GM18873 (cell line): ENCODE results near the gene SPG7.

Source experiments
- ATAC-seq: cut with Tn5 transposase; IDR thresholded peaks from one replicate; pipeline ENCODE4 v1.9.1; 2021; ENCODE audit warnings: mild to moderate bottlenecking, moderate library complexity, moderate number of reproducible peaks; ENCODE audit not compliant: unreplicated experiment, low FRiP score

The SPG7 gene

DNA sequence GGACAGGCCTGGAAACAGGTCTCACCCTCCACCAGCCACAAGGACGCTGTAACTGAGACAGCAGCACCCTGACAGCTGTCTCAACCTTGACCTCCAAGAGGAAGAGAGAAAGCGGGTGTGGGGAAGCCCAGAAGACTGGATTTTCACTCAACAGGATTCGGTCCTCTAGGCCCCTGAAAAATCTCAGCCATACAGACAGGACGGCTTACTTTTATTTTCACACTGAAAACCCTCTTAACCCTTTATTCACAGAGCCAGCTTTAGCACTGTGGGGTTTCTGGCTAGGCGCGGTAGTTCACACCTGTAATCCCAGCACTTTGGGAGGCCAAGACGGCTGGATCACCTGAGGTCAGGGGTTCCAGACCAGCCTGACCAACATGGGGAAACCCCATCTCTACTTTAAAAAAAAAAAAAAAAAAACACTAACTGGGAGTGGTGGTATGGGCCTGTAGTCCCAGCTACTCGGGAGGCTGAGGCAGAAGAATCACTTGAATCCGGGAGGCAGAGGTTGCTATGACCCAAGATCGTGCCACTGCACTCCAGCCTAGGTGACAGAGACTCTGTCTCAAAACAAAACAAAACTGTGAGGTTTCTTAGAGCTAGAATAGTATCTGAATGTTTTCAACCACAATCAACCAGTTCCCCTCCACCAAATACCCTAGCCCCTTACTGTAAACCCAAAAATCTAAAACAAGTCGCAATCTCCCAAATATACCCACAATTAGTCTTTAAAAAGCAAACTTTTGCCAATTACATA lies 23.1 kb upstream of the SPG7 start:
- ATAC-seq: no peak

DNA sequence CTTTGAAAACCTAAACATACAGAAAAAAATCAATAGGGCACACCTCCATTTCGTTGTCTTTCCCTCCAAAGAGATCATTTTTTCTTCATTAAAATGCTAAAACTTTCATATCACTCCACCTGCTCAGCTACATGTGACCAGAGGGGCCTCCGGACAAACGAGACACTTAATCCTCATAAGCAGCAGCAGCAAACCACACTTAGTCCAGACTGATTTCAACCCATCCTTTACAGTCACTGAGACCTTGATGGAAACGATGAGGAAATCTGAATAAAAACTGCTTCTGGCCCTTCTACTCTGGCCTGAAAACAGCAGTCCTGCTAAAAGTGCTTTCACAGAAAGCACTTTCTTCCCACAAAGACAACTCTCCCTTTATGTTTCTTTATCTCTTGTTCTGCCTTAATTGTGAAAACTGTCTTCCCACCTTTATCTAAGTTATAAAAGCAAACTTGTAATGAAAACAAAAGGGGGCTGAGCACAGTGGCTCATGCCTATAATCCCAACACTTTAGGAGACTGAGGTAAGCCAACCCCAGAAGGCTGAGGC lies 22.4 kb upstream of the SPG7 start:
- no peak for ATAC-seq

DNA sequence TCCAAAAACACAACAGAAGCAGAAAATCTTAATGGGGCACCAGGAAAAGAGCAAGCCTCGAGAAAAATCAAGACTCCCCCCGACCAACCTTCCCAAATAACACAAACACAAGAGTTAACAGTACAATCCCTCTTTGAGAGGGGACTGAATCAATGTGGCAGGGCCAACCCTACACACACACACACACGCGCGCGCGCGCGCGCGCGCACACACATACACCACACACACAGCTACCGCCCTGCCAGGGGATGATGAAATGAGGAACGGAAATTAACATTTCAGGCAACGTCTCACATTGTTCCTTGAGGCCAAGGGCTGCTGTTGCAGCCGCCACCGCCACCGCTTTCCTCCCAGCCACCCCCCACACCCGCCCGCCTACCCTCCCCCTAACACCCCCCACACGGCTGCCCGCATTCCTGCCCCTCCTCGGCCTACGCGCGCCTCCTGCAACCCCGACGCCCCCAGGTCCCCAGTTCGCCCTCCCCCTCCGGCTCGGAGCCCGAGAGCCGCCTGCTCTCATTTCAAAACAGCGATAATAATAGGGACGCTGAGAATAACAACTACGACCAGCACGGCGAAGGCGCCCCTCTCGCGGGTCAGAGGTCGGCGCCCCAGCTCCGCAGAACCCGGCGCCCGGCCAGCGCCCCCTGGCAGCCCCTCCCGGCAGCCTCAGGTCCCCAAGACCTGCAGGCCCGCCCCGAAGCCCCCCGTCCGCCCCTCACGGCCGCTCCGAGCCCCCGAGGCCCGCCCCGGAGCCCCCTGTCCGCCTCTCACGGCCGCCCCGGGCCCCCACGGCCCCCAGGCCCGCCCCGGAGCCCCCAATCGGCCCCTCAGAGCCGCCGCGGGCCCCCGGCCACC lies 18.9 kb upstream of the SPG7 start:
- no peak for ATAC-seq

DNA sequence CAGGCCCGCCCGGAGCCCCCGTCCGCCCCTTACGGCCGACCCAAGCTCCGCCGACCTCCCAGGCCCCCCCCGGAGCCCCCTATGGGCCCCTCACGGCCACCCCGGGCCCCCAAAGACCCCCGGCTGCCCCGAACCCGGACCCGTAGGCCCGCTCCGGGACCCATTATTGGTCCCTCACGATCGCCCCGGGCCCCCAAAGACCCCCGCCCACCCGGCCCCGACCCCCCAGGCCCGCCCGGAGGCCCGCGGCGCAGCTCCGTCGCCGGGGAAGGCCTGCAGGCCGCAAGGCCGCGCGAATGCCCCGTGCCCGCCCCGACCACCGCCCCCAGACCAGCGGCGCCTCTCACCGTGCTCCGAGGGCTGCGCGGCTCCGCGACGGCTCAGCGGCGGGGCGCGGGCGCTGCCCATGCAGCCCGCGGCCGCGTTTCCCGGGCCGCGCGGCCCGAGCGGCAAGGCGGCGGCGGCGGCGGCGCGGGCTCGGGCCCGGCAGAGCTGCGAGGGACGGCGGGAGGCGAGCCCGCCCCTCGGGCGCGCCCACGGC lies 18.2 kb upstream of the SPG7 start:
- no peak for ATAC-seq

DNA sequence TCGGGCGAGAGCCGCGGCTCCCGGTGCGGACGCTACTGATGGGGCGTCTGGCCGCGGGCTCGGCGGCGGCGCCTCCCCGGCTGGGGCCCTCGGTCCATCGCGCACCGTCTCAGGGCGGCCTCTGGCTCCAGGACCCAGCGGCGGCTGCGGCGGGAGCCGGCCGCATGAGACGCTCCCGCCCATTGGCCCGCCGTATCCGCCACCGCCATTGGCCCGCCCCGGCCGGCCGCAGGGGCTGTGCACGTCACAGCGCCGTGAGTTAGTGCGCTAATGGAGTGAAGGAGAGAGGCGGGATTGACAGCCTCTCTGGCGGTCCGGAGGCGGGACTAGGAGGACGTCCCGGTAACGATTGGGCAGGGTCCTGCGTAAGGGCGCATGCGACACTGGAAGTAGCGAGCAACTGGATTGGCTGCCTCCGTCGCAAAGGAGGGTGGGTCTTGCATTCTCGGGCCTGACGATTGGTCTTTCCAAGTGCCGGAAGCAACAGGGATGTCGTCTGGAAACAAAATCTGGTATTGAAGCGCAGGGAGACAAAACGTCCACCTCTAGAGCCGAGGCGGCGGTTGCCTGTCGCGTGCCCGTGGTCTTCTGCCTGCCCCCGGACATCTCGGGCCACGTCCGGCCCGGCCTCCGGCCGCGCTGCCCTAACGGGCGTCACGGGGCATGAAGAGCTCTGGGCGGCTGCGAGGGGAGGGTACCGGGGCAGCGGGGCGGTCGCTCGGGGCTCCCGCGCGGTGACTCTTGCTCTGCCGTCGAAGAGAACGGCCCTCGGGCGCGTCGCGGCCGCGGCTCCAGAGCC lies 17.6 kb upstream of the SPG7 start, which contains the start of gene ANKRD11:
ANKRD11 (minus strand) TSS at position 123 of the 799 bp plus-strand sequence. CDS start 173,542 bp downstream, outside the sequence.
- peak; percentile 84 for ATAC-seq

DNA sequence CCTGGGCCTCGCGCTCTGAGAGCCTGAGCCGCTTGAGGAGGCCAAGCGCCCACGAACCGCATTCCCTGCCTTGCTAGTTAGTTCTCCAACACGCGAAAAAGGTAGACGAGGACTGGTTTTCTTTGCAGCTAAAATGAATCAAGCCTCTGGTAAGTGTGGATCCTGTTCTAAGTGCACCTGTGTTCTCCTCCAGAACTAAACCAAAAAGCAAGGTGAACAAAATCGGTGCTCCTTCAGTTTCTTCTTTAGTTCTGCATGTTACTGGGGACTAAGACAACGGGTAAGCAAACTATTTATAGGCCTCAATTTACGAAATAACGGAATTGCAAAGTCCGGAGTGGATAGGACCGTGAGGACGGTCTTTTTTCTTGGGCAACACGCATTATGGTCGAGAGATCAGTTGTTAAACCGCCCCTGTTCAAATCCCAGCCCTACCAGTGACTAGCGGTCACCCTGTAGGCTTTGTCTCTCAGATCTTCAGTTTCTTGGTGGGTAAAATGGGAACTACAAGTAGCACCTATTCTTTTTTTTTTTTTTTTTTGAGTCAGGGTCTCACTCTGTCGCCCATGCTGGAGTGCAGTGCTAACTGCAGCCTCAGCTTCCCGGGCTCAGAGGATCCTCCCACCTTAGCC lies 16.8 kb upstream of the SPG7 start:
- ATAC-seq: no peak

DNA sequence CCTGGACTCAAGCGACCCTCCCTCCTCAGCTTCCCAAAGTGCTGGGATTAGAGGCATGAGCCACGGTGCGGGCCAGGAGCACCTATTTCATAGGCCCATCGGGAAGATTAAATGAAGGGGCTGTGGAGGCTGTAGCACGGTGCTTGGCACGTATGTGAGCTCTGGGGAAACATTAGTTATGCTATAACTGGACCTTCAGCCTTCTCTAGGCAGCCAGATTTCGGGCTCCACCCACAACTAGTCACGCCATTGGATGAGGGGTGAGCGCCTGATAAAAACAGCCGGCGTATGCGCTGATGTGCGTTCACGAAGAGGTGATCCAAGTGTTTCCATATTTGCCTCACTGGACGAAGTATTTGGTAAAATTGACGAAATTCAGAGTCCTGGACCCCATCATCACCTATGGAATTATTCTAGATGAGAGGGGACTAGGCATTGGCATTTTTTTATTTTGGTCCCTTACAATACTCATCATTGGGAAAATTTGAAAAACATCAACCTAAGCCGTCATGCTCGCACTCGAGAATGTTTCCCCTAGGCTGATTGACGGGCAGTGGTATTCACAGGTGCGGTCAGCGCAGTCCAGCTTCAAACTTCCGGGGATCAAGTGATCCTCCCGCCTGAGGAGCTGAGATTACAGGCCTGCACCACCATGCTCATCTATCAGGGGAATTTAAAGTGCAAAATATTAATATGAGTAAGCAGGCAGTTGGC lies 16.1 kb upstream of the SPG7 start:
- no peak for ATAC-seq

DNA sequence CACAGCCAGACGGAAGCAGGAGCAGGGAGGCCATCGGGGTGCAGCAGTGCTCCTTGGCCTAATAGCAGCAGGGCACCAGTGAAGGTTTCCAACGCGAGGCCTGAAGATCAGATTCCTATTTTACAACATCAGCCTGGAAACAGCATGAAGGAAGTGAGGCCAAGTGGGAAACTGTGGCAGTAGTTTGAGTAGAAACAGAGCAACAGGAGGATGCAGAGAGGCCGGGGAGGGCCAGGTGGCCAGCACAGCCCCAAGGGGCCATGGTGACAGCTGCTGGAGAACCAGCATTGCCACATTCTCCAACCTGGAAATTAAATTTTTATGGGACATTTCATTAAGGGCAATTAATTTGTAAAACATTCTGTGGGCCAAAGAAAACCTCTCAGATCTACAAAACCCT lies 14.4 kb upstream of the SPG7 start:
- no peak for ATAC-seq

DNA sequence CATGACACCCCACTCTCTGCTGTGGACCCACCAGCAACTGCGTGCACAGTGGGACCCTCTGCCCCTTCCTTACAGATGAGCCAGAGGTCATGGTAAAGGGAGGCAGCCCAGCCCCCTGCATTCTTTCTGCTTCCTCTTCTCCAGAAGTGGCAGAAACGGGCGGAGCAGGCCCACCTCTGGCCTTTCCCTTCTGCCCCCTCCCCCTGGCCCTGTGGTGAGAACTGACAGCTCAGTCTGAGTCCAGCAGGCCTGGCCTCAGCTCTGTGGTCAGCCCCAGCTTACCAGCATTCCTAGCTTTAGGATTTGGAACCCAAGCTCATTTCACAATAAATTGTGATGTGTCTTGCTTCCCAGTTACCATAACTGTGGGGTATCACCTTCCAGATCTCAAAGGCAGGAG lies 13.1 kb upstream of the SPG7 start:
- no peak for ATAC-seq

DNA sequence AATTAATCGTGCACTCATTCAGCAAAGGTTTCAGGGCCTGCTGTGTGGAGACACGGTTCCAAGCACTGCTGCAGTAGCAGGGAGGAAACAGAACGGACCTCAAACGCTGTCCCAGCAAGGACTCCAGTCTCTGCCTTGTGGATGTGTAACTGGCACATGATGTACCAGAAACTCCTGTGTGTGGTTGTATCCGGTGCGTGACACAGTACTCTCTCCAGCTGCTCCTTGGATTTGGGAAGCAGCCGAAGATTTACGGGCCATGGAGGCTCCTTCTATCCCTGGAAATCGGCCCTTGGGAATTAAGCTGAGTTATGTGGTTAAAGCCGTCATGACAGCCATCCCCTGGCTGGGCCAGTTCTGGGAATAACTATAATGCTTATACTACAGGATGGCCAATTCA lies 9.4 kb upstream of the SPG7 start:
- ATAC-seq: no peak

DNA sequence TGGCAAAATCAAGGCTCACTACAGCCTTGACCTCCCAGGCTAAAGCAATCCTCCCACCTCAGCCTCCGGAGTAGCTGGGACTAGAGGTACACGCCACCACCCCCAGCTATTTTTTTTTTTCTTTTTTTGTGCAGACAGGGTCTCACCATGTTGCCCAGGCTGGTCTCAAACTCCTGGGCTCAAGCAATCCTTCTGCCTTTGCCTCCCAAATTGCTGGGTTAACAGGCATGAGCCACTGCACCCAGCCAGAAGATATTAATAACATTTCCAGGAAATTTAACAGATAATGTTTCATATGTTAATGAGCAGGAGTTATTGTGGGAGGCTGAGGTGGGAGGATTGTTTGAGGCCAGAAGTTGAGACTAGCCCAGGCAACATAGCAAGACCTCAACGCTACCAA lies 8.4 kb upstream of the SPG7 start:
- no peak for ATAC-seq

DNA sequence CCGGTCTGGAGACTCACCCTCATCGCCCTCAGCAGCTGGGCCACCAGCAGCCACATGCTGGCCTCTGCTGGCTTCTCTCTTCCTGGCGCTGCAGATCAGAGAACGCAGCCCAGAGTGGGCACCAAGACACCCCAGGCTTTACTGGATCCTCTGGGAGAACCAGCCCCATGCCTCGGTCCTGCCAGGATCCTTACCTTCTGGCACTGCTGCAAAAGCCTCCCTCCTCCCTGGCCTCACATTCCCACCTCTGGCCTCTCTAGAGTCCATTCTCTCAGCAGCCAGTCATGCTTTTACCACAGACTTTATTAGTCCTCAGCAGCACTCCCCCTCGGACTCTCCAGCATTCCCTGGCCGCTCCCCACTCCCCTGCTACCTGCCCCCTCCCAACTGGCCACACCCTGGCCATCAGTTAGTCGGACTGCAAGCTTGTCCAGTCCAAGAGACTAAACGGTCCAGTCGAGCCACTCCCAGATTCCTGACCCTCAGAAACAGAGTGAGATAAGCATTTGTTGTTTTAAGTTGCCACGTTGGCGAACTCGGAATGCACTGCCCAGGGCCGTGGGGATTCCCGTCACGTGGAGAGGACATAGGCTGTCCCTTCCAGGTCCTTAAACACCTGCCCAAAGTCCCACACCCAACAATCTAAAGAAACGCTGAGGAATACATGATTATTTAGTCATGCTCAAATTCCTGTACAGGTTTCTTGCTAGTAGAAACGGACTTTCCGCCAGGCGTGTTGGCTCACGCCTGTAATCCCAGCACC lies 5.9 kb upstream of the SPG7 start:
- no peak for ATAC-seq

DNA sequence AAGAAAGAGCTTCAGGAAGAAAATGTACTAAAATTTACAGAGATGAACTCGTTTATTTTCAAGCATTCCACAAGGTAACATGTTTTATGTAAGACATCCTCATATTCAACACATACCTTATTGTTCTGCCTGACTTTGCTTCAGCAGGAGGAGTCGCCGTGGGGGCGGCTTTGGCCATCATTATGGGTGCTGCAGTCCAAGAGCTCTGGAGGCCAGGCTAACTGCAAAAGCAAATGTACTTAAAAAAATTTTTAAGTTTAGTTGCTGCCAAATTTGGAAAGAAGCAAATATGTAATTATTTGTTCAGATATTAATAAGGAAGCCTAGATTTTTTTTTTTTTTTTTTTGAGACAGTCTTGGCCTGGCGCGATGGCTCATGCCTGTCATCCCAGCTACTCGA lies 4.1 kb upstream of the SPG7 start:
- no peak for ATAC-seq

DNA sequence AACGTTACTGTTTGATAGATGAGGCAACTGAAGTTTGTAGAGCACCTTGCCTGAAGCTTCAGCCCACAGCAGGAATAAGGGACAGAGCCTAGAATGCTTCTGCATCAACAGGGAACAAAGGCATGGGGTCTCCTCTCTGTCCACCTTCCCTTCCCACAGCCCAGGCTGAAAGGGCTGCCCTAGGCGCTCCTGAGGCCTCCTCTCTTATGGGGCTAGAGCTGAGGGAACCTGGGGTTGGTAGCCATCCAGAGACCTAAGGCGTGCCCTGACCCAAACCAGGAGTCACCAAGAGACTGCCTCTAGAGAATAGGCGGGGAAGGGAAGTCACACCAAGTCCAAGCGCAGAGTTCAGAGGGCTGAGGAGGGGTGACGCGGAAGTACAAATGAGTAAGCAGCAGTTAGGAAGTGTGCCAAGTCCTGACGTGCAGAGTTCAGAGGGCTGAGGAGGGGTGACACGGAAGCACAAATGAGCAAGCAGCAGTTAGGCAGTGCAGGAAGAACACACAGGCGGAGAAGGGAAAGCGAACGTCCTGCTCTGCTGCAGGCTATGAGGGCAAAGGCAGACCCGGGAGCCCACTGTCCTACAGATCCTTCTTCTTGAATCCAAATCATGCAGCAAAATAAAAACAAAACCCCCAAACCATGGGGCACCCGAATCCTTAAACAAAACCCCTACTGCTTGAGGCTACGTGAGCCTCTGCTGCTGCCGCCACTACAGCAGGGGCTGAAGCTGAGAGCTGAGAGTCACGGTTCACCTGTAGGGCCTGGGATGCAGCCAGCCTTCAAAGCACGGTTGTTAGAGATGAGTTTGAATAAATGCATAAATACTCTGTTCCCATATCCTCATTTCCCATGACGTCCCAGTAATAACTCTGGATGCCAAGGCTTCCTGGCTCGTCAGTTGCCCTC lies 2.7 kb upstream of the SPG7 start:
- ATAC-seq: peak; percentile 39

DNA sequence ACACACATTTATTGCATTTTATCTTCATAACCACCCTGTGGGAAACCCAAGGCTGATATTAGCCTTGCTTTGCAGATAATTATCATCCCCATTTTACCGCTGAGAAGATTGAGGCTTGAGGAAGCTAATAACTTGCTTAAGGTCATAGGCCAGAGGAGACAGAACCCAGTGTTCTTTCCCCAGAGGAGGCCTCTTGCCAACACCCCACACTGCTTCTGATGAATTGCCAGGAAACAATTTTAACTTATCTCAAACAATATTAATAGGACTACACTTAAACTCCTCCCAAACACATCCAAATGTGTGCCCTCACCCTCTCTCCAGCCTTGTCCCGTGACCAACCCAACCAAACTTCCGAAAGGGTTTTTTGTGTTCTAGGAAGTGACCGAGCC lies 2.1 kb upstream of the SPG7 start:
- ATAC-seq: no peak

DNA sequence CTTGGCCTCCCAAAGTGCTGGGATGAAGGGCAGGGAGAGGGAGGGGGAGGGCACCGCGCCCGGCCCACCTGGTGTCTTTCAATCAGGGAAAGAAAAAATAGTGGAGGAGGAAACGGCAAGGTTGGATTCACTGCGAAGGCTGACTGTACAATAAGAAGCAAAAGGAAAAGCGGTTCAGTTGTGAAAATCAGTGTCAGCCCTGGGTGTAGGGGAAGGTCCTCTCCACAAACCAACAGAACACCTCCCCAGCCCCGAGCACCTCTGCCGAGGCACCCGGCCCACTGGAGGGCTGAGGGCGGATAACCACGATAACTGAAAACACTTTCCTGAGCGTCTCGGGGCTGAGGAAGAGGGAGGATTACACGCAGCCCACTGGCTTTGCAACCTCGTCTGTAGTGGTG lies 1.4 kb upstream of the SPG7 start:
- no peak for ATAC-seq

DNA sequence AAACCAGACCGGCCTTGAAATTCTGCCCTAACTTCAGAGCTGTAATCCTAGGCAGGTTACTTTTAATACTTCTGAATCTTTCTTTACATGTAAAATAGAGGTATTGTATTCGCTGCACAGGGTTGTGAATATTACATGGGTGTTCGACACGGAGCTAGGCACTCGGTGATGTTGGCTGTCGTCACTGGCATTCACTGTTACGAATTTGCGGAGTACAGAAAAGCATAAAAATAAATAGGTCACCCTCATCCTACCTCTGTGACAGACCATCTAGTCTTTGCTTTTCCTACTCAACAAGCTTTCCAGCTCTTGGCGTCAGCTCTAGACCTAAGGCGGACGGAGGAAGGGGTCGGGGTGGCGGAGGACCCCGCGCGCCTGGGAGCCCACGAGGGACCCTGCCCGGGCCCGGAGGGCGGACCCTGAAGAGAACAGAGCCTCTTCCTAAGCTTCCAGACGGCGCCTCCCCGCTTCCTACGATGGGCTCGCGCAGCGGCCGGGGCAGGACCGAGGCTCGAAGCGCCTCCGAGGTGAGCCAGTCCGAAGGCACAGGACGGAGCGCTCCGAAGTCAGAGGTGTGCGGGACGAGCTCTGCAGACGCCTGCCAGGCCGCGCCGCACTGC lies 879 bp upstream of the SPG7 start:
- ATAC-seq: no peak
